GM23338 (cell line): Measurements from ENCODE around the gene TAF15. TPM values are rescaled to one million over a fixed set of nuclear protein-coding genes. Genes with fewer than 3 reads are reported as not detected.

ENCODE experiments used
- ATAC-seq: fragments of 200-7000 bp; cut with Tn5 transposase; 3 replicates; pipeline ENCODE4 v1.9.1; 2020
- DNase-seq: peaks from one replicate; pipeline ENCODE4 v3.0.0-alpha.2; 2015; ENCODE audit warnings: low spot score
- H2AFZ ChIP-seq: fragments of 200-600 bp; sonication (generic); 2 replicates; pipeline ENCODE4 v1.8.0; 2016; ENCODE audit warnings: antibody characterized with exemption, mild to moderate bottlenecking, moderate library complexity
- H3F3A ChIP-seq: fragments of 200-600 bp; sonication (generic); replicated peaks from 2 replicates; pipeline ENCODE4 v1.8.0; 2017; ENCODE audit warnings: antibody characterized with exemption, mixed run types, low read depth
- H3K27ac ChIP-seq: fragments of 200-600 bp; sonication (generic); 2 replicates; pipeline ENCODE4 v1.6.1; 2016; ENCODE audit warnings: low read depth
- H3K27me3 ChIP-seq: fragments of 200-600 bp; sonication (generic); 2 replicates; pipeline ENCODE4 v1.8.0; 2016; ENCODE audit warnings: mild to moderate bottlenecking, mixed run types, moderate library complexity; ENCODE audit not compliant: insufficient read depth
- H3K36me3 ChIP-seq: fragments of 200-600 bp; sonication (generic); 2 replicates; pipeline ENCODE4 v1.8.0; 2016; ENCODE audit warnings: mild to moderate bottlenecking; ENCODE audit not compliant: insufficient read depth
- H3K4me1 ChIP-seq: fragments of 200-600 bp; sonication (generic); 2 replicates; pipeline ENCODE4 v1.8.0; 2016; ENCODE audit warnings: mild to moderate bottlenecking, moderate library complexity; ENCODE audit not compliant: insufficient read depth
- H3K4me2 ChIP-seq: fragments of 200-600 bp; sonication (generic); 2 replicates; pipeline ENCODE4 v1.7.1; 2017; ENCODE audit warnings: mixed run types
- H3K4me3 ChIP-seq: fragments of 200-600 bp; sonication (generic); 2 replicates; pipeline ENCODE4 v1.6.1; 2016; ENCODE audit warnings: mixed run types
- H3K79me2 ChIP-seq: fragments of 200-600 bp; sonication (generic); replicated peaks from 2 replicates; pipeline ENCODE4 v1.8.0; 2017; ENCODE audit warnings: mild to moderate bottlenecking; ENCODE audit not compliant: insufficient read depth
- H3K9me2 ChIP-seq: fragments of 200-600 bp; sonication (generic); 2 replicates; pipeline ENCODE4 v1.8.0; 2017; ENCODE audit not compliant: insufficient read depth
- H4K20me1 ChIP-seq: fragments of 200-600 bp; sonication (generic); replicated peaks from 2 replicates; pipeline ENCODE4 v1.8.0; 2017; ENCODE audit warnings: mild to moderate bottlenecking; ENCODE audit not compliant: insufficient read depth
- H3K27ac Mint-ChIP-seq: 2 replicates; pipeline ENCODE4 v1.8.0; 2020; ENCODE audit warnings: inconsistent platforms, mild to moderate bottlenecking, moderate library complexity, mixed read lengths
- H3K27me3 Mint-ChIP-seq: 3 replicates; pipeline ENCODE4 v1.8.0; 2022; ENCODE audit warnings: low read depth, mild to moderate bottlenecking, moderate library complexity, mixed read lengths, inconsistent platforms; ENCODE audit not compliant: insufficient read depth, poor library complexity
- H3K36me3 Mint-ChIP-seq: 3 replicates; pipeline ENCODE4 v1.8.0; 2021; ENCODE audit warnings: low read depth, mild to moderate bottlenecking, inconsistent platforms, moderate library complexity, mixed read lengths
- H3K4me1 Mint-ChIP-seq: 3 replicates; pipeline ENCODE4 v1.8.0; 2020; ENCODE audit warnings: mild to moderate bottlenecking, inconsistent platforms, mixed read lengths
- H3K4me3 Mint-ChIP-seq: 3 replicates; pipeline ENCODE4 v1.8.0; 2021; ENCODE audit warnings: moderate library complexity, mild to moderate bottlenecking, inconsistent platforms, mixed read lengths
- H3K9me3 Mint-ChIP-seq: 3 replicates; pipeline ENCODE4 v1.8.0; 2020; ENCODE audit warnings: moderate library complexity, mild to moderate bottlenecking, inconsistent platforms, mixed read lengths
- CREB1 ChIP-seq: fragments of 250-450 bp; sonication (Bioruptor Pico); IDR thresholded peaks from 2 replicates; pipeline ENCODE4 v1.5.0; 2020; ENCODE audit warnings: low read depth, mild to moderate bottlenecking, moderate library complexity
- EZH2phosphoT487 ChIP-seq: fragments of 200-600 bp; sonication (generic); IDR thresholded peaks from one replicate; pipeline ENCODE4 v1.8.1; 2018; ENCODE audit warnings: antibody characterized with exemption; ENCODE audit not compliant: unreplicated experiment
- STAT1 ChIP-seq: IDR thresholded peaks from one replicate; pipeline ENCODE4 v1.6.1; 2016; ENCODE audit warnings: antibody characterized with exemption; ENCODE audit not compliant: unreplicated experiment
- ZNF114 ChIP-seq: fragments of 250-450 bp; sonication (Bioruptor Pico); IDR thresholded peaks from 2 replicates; pipeline ENCODE4 v1.5.0; 2020; ENCODE audit warnings: mild to moderate bottlenecking, moderate library complexity
- polyA plus RNA-seq: library from polyadenylated mRNA; unstranded; fragments of >200 nt; fragmentation: Nextera tagmentation; extraction: Ambion mirVana; gene quantifications from 2 replicates; pipeline ENCODE4 v1.2.1, GENCODE V29; 2016
- total RNA-seq: library from RNA; depleted of rRNA; stranded (reverse); fragments of >200 nt; shearing (Covaris generic); gene quantifications from 2 replicates; pipeline ENCODE4 v1.2.3, GENCODE V29; 2014
- TF ChIP-seq, protein P1 (sequence below): IDR thresholded peaks from 2 replicates; pipeline ENCODE4 v1.6.1; 2016; ENCODE audit warnings: antibody characterized with exemption
- TF ChIP-seq, protein P2 (sequence below), 2 experiments: fragments of 200-600 bp in 1 of 2; sonication (generic) in 1 of 2; conservative IDR thresholded peaks; 2 replicates each; pipeline versions ENCODE4 v1.5.1 to v1.6.1; 2016 to 2017; ENCODE audit warnings: antibody characterized with exemption in 2 of 2, low read depth in 2 of 2, mild to moderate bottlenecking in 2 of 2, moderate library complexity in 1 of 2
- TF ChIP-seq, protein P3 (sequence below): fragments of 250-450 bp; sonication (Bioruptor Pico); IDR thresholded peaks from 2 replicates; pipeline ENCODE4 v1.5.0; 2020; ENCODE audit warnings: mild to moderate bottlenecking, moderate library complexity

The TAF15 gene
- total and polyA plus RNA-seq, 2 experiments from 2014 or later: 33.8 to 109 TPM

DNA sequence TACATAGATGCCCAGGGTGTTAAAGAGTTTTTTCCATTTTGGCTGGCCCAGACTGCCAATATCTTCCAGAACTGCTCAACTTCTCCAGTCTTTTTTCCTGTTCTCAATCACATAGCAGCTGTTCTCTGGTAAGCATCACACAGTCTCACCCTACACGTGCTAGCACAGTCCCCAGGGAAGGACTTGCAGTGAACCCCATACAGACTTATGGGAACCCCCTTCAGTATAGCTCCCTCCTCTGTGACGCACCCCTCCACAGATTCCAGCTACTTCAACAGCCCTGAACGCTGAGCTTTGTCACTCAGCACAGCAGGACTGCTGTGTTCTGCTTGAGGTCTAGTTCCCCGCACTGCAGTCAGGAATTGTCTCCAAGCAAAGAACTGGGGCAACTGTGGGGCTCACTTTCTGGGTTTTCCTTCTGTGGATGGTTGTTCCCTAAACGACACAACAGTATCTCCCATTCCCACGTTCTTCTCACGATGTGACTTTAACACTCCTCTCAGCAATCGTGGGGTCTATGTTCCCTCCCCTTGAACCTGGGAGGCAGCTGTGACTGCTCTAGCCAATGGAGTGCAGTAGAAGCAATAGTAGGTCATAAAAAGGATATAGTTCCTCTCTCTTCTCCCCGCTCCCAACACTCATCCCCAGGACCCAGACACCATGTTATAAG, 17.5 kb upstream of the TAF15 start:
- H3K79me2 ChIP-seq: no peaks in the 10 kb centered on the region
- Mint-ChIP-seq H3K4me3 (no peak overlapping the region), H3K4me1 (peaks cover 10% of the 10 kb centered on the region; the same call in 2 of the 3 replicates)

More for the DNA sequence above, 17.5 kb upstream of the TAF15 start:
- TF ChIP-seq, protein P1, sequence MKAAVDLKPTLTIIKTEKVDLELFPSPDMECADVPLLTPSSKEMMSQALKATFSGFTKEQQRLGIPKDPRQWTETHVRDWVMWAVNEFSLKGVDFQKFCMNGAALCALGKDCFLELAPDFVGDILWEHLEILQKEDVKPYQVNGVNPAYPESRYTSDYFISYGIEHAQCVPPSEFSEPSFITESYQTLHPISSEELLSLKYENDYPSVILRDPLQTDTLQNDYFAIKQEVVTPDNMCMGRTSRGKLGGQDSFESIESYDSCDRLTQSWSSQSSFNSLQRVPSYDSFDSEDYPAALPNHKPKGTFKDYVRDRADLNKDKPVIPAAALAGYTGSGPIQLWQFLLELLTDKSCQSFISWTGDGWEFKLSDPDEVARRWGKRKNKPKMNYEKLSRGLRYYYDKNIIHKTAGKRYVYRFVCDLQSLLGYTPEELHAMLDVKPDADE: no peak
- TF ChIP-seq, protein P2, sequence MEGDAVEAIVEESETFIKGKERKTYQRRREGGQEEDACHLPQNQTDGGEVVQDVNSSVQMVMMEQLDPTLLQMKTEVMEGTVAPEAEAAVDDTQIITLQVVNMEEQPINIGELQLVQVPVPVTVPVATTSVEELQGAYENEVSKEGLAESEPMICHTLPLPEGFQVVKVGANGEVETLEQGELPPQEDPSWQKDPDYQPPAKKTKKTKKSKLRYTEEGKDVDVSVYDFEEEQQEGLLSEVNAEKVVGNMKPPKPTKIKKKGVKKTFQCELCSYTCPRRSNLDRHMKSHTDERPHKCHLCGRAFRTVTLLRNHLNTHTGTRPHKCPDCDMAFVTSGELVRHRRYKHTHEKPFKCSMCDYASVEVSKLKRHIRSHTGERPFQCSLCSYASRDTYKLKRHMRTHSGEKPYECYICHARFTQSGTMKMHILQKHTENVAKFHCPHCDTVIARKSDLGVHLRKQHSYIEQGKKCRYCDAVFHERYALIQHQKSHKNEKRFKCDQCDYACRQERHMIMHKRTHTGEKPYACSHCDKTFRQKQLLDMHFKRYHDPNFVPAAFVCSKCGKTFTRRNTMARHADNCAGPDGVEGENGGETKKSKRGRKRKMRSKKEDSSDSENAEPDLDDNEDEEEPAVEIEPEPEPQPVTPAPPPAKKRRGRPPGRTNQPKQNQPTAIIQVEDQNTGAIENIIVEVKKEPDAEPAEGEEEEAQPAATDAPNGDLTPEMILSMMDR (conservative IDR thresholded peaks at IDR 0.05; ENCODE audit: low read depth in 2 of 2): no peak
- TF ChIP-seq, protein P3, sequence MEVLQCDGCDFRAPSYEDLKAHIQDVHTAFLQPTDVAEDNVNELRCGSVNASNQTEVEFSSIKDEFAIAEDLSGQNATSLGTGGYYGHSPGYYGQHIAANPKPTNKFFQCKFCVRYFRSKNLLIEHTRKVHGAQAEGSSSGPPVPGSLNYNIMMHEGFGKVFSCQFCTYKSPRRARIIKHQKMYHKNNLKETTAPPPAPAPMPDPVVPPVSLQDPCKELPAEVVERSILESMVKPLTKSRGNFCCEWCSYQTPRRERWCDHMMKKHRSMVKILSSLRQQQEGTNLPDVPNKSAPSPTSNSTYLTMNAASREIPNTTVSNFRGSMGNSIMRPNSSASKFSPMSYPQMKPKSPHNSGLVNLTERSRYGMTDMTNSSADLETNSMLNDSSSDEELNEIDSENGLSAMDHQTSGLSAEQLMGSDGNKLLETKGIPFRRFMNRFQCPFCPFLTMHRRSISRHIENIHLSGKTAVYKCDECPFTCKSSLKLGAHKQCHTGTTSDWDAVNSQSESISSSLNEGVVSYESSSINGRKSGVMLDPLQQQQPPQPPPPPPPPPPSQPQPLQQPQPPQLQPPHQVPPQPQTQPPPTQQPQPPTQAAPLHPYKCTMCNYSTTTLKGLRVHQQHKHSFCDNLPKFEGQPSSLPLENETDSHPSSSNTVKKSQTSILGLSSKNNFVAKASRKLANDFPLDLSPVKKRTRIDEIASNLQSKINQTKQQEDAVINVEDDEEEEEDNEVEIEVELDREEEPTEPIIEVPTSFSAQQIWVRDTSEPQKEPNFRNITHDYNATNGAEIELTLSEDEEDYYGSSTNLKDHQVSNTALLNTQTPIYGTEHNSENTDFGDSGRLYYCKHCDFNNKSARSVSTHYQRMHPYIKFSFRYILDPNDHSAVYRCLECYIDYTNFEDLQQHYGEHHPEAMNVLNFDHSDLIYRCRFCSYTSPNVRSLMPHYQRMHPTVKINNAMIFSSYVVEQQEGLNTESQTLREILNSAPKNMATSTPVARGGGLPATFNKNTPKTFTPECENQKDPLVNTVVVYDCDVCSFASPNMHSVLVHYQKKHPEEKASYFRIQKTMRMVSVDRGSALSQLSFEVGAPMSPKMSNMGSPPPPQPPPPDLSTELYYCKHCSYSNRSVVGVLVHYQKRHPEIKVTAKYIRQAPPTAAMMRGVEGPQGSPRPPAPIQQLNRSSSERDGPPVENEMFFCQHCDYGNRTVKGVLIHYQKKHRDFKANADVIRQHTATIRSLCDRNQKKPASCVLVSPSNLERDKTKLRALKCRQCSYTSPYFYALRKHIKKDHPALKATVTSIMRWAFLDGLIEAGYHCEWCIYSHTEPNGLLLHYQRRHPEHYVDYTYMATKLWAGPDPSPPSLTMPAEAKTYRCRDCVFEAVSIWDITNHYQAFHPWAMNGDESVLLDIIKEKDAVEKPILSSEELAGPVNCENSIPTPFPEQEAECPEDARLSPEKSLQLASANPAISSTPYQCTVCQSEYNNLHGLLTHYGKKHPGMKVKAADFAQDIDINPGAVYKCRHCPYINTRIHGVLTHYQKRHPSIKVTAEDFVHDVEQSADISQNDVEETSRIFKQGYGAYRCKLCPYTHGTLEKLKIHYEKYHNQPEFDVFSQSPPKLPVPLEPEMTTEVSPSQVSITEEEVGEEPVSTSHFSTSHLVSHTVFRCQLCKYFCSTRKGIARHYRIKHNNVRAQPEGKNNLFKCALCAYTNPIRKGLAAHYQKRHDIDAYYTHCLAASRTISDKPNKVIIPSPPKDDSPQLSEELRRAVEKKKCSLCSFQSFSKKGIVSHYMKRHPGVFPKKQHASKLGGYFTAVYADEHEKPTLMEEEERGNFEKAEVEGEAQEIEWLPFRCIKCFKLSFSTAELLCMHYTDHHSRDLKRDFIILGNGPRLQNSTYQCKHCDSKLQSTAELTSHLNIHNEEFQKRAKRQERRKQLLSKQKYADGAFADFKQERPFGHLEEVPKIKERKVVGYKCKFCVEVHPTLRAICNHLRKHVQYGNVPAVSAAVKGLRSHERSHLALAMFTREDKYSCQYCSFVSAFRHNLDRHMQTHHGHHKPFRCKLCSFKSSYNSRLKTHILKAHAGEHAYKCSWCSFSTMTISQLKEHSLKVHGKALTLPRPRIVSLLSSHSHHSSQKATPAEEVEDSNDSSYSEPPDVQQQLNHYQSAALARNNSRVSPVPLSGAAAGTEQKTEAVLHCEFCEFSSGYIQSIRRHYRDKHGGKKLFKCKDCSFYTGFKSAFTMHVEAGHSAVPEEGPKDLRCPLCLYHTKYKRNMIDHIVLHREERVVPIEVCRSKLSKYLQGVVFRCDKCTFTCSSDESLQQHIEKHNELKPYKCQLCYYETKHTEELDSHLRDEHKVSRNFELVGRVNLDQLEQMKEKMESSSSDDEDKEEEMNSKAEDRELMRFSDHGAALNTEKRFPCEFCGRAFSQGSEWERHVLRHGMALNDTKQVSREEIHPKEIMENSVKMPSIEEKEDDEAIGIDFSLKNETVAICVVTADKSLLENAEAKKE (CRISPR knock-in tag): no peak
- TF ChIP-seq STAT1 (no peak), ZNF114 (CRISPR knock-in tag) (no peak), CREB1 (no peak), EZH2phosphoT487 (no peak)
- Histone ChIP-seq H3K9me2 (no peaks in the 10 kb centered on the region), H3K4me2 (no peak overlapping the region), H3K36me3 (no peaks in the 10 kb centered on the region), H2AFZ (no peak overlapping the region), H3K4me3 (no peak overlapping the region), H3K4me1 (0 out of 2 replicates have a peak, but pooled peaks cover 5% of the 10 kb centered on the region), H4K20me1 (no peaks in the 10 kb centered on the region), H3K27me3 (peaks cover 60% of the 10 kb centered on the region), H3F3A (peaks cover 11% of the 10 kb centered on the region), H3K27ac (no peak overlapping the region)
- Mint-ChIP-seq H3K27ac (no peak overlapping the region), H3K27me3 (peaks cover 37% of the 10 kb centered on the region), H3K36me3 (no peaks in the 10 kb centered on the region; the same call in 2 of the 3 replicates), H3K9me3 (no peaks in the 10 kb centered on the region)
- ATAC-seq (no peak), DNase-seq (no peak)
